Keratinocyte (primary cell): ENCODE measurements around the gene AIFM3. TPM values are rescaled to one million over a fixed set of nuclear protein-coding genes. Genes with fewer than 3 reads are reported as not detected.

Experiments used
- DNase-seq: peaks from one replicate; pipeline ENCODE4 v3.0.0-alpha.2; 2011; ENCODE audit warnings: low read depth, missing footprints, low spot score
- FAIRE-seq: peaks from 2 replicates; lab custom pipeline; 2011; peaks lifted over from hg19 to GRCh38; lab: Jason Lieb, UNC
- H2AFZ ChIP-seq: 2 replicates; pipeline ENCODE4 v1.6.0; 2012; ENCODE audit warnings: low read length, control low read depth, inconsistent platforms; ENCODE audit not compliant: control insufficient read depth
- H3K27ac ChIP-seq: 2 replicates; pipeline ENCODE4 v1.5.1; 2011; ENCODE audit warnings: low read length; ENCODE audit not compliant: control insufficient read depth, insufficient read depth
- H3K27me3 ChIP-seq: 3 replicates; pipeline ENCODE4 v1.6.0; 2011; ENCODE audit warnings: low read length; ENCODE audit not compliant: control insufficient read depth, insufficient read depth; ENCODE audit errors: extremely low read depth
- H3K36me3 ChIP-seq, 2 experiments: 2 replicates in 1 of 2; 3 replicates in 1 of 2; pipeline ENCODE4 v1.5.1; 2011; ENCODE audit warnings: low read length in 2 of 2, mild to moderate bottlenecking in 1 of 2; ENCODE audit not compliant: control insufficient read depth in 2 of 2, insufficient read depth in 2 of 2; ENCODE audit errors: extremely low read depth in 1 of 2
- H3K4me1 ChIP-seq: 3 replicates; pipeline ENCODE4 v1.5.1; 2011; ENCODE audit warnings: low read length; ENCODE audit not compliant: control insufficient read depth, insufficient read depth; ENCODE audit errors: extremely low read depth
- H3K4me2 ChIP-seq: 3 replicates; pipeline ENCODE4 v1.6.0; 2011; ENCODE audit warnings: low read depth, low read length; ENCODE audit not compliant: control insufficient read depth, insufficient read depth; ENCODE audit errors: extremely low read depth
- H3K4me3 ChIP-seq, 3 experiments: fragments of 200-600 bp in 1 of 3; sonication (generic) in 1 of 3; 2 replicates in 2 of 3; 3 replicates in 1 of 3; pipeline ENCODE4 v1.5.1; 2011 to 2016; ENCODE audit warnings: low read length in 3 of 3, mild to moderate bottlenecking in 3 of 3, control low read depth in 2 of 3, inconsistent platforms in 1 of 3, low read depth in 1 of 3, mixed read lengths in 1 of 3, mixed run types in 1 of 3, moderate library complexity in 1 of 3; ENCODE audit not compliant: control insufficient read depth in 2 of 3, insufficient read depth in 2 of 3; ENCODE audit errors: extremely low read depth in 1 of 3
- H3K79me2 ChIP-seq: 2 replicates; pipeline ENCODE4 v1.6.0; 2012; ENCODE audit warnings: low read length; ENCODE audit not compliant: control insufficient read depth, insufficient read depth
- H3K9ac ChIP-seq: 3 replicates; pipeline ENCODE4 v1.6.0; 2011; ENCODE audit warnings: low read length; ENCODE audit not compliant: control insufficient read depth, insufficient read depth; ENCODE audit errors: extremely low read depth
- H3K9me1 ChIP-seq: 3 replicates; pipeline ENCODE4 v1.6.0; 2011; ENCODE audit warnings: low read length; ENCODE audit not compliant: control insufficient read depth, insufficient read depth; ENCODE audit errors: extremely low read depth
- H3K9me3 ChIP-seq: 2 replicates; pipeline ENCODE4 v1.5.1; 2012; ENCODE audit warnings: low read depth, low read length; ENCODE audit not compliant: control insufficient read depth
- H4K20me1 ChIP-seq: 3 replicates; pipeline ENCODE4 v1.6.0; 2011; ENCODE audit warnings: low read length; ENCODE audit not compliant: control insufficient read depth, insufficient read depth; ENCODE audit errors: extremely low read depth
- EZH2 ChIP-seq: IDR thresholded peaks from one replicate; pipeline ENCODE4 v1.6.1; 2012; ENCODE audit warnings: inconsistent platforms, mild to moderate bottlenecking, low read length, moderate library complexity
- dilution Hi-C: fragments of 300-500 bp; cut with MboI; formaldehyde crosslinking; loops from one replicate; pipeline ENCODE4 v1.7.0; 2020; ENCODE audit warnings: low sequenced_read_pairs; ENCODE audit not compliant: extremely low pct_ligation_motif_present
- polyA plus RNA-seq, 5 experiments: library from polyadenylated mRNA; depleted of rRNA in 3 of 5; stranded (reverse) in 3 of 5; stranded (forward) in 1 of 5; unstranded in 1 of 5; fragments of >200 nt; gene quantifications; 1 replicate in 1 of 5; 2 replicates in 3 of 5; 3 replicates in 1 of 5; pipeline versions ENCODE4 v1.2.1 to v1.2.3, GENCODE V29; 2011 to 2012; ENCODE audit warnings: missing spikeins in 2 of 5, low read depth in 1 of 5, low replicate concordance in 1 of 5
- TF ChIP-seq, protein P1 (sequence below), 3 experiments: IDR thresholded peaks in 1 of 3; conservative IDR thresholded peaks in 1 of 3; optimal IDR thresholded peaks in 1 of 3; 2 replicates in 2 of 3; 3 replicates in 1 of 3; pipeline versions ENCODE3 to v1.5.1; 2011; ENCODE audit warnings: low read length in 3 of 3, mild to moderate bottlenecking in 3 of 3, moderate library complexity in 2 of 3, control low read depth in 1 of 3, inconsistent platforms in 1 of 3; ENCODE audit not compliant: insufficient read depth in 2 of 3; ENCODE audit errors: extremely low read depth in 1 of 3

The AIFM3 gene
- polyA plus RNA-seq, 1 donor (not counting 4 experiments of a cell fraction or from before 2014, with no cell fraction given) = 0.59 TPM

DNA sequence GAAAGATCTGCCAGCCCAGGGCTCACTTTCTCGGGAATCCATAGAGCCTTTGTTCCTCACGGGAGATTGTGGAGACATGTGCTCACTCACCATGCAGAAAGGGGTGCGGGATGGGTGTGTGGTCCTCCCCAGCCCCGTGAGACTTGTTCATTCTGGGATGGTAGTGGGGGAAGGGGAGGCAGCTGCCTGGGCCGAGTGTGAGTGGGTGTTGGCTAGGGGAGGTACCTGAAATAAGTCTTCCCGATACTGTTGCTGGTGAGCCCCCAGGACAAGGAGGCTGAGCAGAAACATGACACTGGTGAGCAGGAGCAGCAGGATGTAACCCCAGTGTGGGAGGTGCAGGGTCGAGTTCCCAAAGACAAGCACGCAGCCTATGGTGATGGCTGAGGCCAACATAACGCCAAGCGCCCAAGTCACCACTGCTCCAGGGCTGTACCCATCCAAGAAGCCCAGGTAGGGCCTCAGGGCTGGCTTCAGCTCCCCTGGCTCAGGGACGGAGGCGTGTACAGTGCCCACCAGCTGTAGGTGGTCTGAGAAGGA lies 62.5 kb downstream of the AIFM3 start:
- Histone ChIP-seq H3K36me3 (no peaks in the 10 kb centered on the region), H3K27ac (no peak overlapping the region)
- dilution Hi-C loops = no loop called here

DNA sequence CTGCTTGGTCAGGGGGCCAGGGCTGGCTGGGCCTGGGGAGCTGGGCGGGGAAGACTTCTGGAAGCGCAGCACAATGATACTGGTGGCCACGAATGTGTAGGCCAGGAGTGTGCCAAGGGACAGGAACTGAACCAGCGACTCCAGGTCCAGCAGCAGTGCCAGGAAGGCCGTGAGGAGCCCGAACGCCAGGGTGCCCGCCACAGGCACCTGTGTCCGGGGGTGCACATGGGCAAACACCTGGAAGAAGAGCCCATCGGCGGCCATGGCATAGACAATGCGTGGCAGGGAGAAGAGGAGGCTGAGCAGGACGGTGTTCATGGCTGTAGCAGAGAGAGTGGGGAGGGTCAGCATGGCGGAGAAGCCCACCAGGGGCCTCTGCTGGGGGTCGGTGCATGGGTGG lies 63.0 kb downstream of the AIFM3 start:
- TF ChIP-seq, protein P1, sequence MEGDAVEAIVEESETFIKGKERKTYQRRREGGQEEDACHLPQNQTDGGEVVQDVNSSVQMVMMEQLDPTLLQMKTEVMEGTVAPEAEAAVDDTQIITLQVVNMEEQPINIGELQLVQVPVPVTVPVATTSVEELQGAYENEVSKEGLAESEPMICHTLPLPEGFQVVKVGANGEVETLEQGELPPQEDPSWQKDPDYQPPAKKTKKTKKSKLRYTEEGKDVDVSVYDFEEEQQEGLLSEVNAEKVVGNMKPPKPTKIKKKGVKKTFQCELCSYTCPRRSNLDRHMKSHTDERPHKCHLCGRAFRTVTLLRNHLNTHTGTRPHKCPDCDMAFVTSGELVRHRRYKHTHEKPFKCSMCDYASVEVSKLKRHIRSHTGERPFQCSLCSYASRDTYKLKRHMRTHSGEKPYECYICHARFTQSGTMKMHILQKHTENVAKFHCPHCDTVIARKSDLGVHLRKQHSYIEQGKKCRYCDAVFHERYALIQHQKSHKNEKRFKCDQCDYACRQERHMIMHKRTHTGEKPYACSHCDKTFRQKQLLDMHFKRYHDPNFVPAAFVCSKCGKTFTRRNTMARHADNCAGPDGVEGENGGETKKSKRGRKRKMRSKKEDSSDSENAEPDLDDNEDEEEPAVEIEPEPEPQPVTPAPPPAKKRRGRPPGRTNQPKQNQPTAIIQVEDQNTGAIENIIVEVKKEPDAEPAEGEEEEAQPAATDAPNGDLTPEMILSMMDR (optimal IDR thresholded peaks at IDR 0.05 in 1 of 3, IDR thresholded peaks at IDR 0.05 in 1 of 3, conservative IDR thresholded peaks at IDR 0.05 in 1 of 3; ENCODE audit: extremely low read depth in 1 of 3, insufficient read depth in 2 of 3, low read length in 3 of 3) = no peak
- TF ChIP-seq EZH2 = no peak
- peaks cover 22% of the 10 kb centered on the region for H3K27me3 ChIP-seq
- H3K4me2 ChIP-seq = no peak overlapping the region
- H3K36me3 ChIP-seq = no peaks in the 10 kb centered on the region
- peaks cover 29% of the 10 kb centered on the region for H3K4me1 ChIP-seq
- H3K9me3 ChIP-seq = no peaks in the 10 kb centered on the region
- no peak overlapping the region for H3K27ac ChIP-seq
- H3K79me2 ChIP-seq = no peaks in the 10 kb centered on the region
- H3K4me3 ChIP-seq = no peak overlapping the region
- dilution Hi-C loops = no loop called here
- H3K9ac ChIP-seq = no peak overlapping the region
- FAIRE-seq = no peak
- no peak for DNase-seq
- no peaks in the 10 kb centered on the region for H4K20me1 ChIP-seq
- no peak overlapping the region for H2AFZ ChIP-seq
- no peaks in the 10 kb centered on the region for H3K9me1 ChIP-seq

More for the DNA sequence above, 62.5 kb downstream of the AIFM3 start:
- H3K9me3 ChIP-seq = no peaks in the 10 kb centered on the region
- no peaks in the 10 kb centered on the region for H3K9me1 ChIP-seq
- no peaks in the 10 kb centered on the region for H3K79me2 ChIP-seq
- no peak overlapping the region for H3K4me2 ChIP-seq
- no peak overlapping the region for H3K4me3 ChIP-seq
- peaks cover 31% of the 10 kb centered on the region for H3K4me1 ChIP-seq
- no peak overlapping the region for H2AFZ ChIP-seq
- no peak for DNase-seq
- no peak overlapping the region for H3K9ac ChIP-seq
- no peak for FAIRE-seq
- peaks cover 22% of the 10 kb centered on the region for H3K27me3 ChIP-seq
- no peaks in the 10 kb centered on the region for H4K20me1 ChIP-seq
- TF ChIP-seq, protein P1 (optimal IDR thresholded peaks at IDR 0.05 in 1 of 3, IDR thresholded peaks at IDR 0.05 in 1 of 3, conservative IDR thresholded peaks at IDR 0.05 in 1 of 3; ENCODE audit: extremely low read depth in 1 of 3, insufficient read depth in 2 of 3, low read length in 3 of 3) = no peak
- TF ChIP-seq EZH2 = no peak

Other genes starting within 250 kb of the AIFM3 start
- not detected in 3 replicates for gene SERPIND1, start 193.1 kb upstream of the AIFM3 start, polyA plus RNA-seq
- gene PI4KA, start 108.4 kb upstream of the AIFM3 start, polyA plus RNA-seq = 12.2 to 15.9 TPM (median 13.6 TPM) in 3 replicates
- gene SNAP29, start 108.2 kb upstream of the AIFM3 start, polyA plus RNA-seq = 30.2 to 36.5 TPM (median 31.6 TPM) in 3 replicates
- gene CRKL, start 49.8 kb upstream of the AIFM3 start, polyA plus RNA-seq = 25.0 to 33.4 TPM (median 32.1 TPM) in 3 replicates
- gene LZTR1, start 15.0 kb downstream of the AIFM3 start, polyA plus RNA-seq = 36.3 to 41.6 TPM (median 37.0 TPM) in 3 replicates
- 10.4 to 14.8 TPM (median 14.2 TPM) in 3 replicates for gene THAP7, start 34.9 kb downstream of the AIFM3 start, polyA plus RNA-seq
- gene P2RX6, start 47.9 kb downstream of the AIFM3 start, polyA plus RNA-seq = 0.65 to 1.0 TPM (median 0.87 TPM) in 3 replicates
- gene SLC7A4, start 65.3 kb downstream of the AIFM3 start, polyA plus RNA-seq = 0.05 to 0.18 TPM (median 0.10 TPM) in 3 replicates
- gene LRRC74B, start 78.7 kb downstream of the AIFM3 start, polyA plus RNA-seq = 0.03 TPM in 1 of 3 replicates, not detected in the others